WI38 (cell line): Measurements from ENCODE around the gene MIEF1.
"Not testable (repeated sequence)": the region's sequence is repeated elsewhere in the genome, so short reads cannot be mapped to it uniquely, and the experiment has no call there.

ENCODE experiments used
- H3K4me3 ChIP-seq: 2 replicates; pipeline ENCODE4 v1.5.1; 2011; ENCODE audit warnings: low read depth, mild to moderate bottlenecking, control low read depth, low read length
- CTCF ChIP-seq: IDR thresholded peaks from 2 replicates; pipeline ENCODE4 v1.5.1; 2012; ENCODE audit warnings: low read depth, mild to moderate bottlenecking, control low read depth, low read length

MIEF1 gene

DNA sequence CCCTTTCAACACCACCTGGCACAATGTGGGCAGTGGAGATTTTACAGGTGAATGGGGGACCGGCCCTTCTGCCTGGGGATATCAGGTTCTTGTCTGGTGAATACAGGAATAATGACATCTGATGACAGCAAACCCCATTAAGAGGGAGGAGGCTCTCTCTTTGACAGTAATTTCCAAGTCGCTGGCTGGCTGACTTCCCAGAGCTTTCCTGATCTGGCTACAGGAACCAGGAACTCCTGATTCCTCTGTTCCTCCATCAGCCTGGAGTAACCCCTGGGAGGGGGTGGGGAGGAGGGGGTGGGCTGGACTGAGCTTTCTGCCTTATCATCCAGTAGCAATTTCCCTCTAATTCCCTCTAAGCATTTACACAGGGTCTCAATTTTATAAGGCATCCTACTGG lies 3.7 kb upstream of the MIEF1 start:
- H3K4me3 ChIP-seq = no peak overlapping the region
- TF ChIP-seq CTCF = no peak

DNA sequence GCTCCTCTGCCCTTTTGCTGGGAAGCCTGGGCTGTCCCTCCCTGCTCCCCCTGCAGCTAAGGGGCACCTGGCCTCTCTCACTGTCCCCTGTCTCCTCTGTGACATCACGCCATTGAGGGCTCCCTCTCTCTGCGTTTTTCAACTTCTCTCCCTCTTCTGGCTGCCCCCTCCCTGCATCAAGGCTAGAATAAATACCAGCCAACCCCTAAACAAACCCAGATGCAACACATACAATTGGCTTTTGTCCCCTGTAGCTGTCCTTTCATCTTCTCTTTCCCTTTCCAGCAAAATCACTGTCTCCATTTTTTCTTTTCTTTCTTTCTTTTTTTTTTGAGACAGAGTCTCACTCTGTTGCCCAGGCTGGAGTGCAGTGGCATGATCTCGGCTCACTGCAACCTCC lies 3.3 kb upstream of the MIEF1 start:
- TF ChIP-seq CTCF = no peak
- no peak overlapping the region for H3K4me3 ChIP-seq

DNA sequence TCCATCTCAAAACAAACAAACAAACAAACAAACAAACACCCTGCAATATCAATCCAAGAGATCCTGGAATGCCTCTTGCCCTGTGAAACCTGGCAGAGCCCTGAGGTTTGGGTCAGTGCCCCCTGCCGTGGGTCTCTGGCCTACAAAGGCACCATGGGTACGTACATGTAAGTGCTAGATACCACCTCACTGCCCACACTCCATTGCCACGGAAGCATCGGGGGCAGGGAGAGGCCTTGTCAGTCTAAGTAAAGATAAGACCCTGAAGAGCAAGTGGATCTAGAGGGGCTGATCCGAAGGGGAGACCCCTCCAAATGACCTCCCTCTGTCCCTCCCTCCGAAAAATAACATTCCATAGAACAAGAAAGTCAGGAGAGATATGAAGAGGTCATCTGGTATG lies 2.0 kb upstream of the MIEF1 start:
- H3K4me3 ChIP-seq = no peak overlapping the region
- TF ChIP-seq CTCF = no peak

DNA sequence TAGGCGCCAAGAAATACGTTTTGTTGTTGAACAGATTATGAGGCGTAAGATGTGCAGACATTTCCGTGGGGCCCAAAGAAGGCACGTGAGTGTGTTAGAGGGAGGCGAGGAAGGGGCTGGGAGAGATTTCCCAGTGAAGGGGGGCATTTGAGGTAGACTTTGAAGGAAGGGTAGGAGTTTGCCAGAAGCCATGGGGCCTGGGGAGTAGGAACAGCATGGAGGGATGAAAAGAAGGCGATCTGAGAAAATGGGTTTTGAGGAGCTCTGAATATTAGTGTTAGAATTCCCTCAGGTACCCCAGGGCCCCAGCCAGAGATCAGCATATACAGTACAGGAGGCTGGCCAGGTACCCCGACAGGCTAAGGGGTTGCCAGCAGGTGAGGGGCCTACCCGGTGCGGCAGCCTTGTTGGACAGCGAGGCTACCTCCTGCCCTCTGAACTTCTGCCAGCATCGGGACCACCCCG lies 414 bp upstream of the MIEF1 start:
- peak overlapping the region; percentile 72 for H3K4me3 ChIP-seq
- no peak for TF ChIP-seq CTCF

- no peak for TF ChIP-seq CTCF
- H3K4me3 ChIP-seq = peak overlapping the region; percentile 72
Observed at GRCh38 chr22:39502789-39503409, 809 bp downstream of the MIEF1 start.

DNA sequence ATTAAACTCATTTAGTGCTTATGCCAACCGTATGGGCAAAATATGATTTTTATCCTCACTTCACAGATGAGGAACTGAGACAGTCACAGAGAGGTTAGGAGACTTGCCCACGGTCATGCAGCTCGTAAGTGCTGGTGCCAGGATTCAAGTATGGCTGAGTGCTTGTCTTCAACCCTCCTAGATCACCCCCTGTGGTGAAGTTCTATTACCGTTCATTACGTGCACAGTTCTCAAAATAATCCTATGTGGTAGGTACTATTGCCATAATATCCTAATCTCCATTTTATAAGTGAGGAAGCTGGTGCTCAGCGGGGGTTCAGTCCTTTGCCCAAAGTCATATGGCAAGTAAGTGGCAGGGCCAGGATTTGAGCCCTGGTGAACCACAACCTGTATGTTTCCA lies 1.5 kb downstream of the MIEF1 start:
- TF ChIP-seq CTCF = no peak
- H3K4me3 ChIP-seq = peak overlapping the region; percentile 72

GRCh38 chr22:39504071-39504470 lies 2.0 kb downstream of the MIEF1 start:
- TF ChIP-seq CTCF = no peak
- no peak overlapping the region for H3K4me3 ChIP-seq

DNA sequence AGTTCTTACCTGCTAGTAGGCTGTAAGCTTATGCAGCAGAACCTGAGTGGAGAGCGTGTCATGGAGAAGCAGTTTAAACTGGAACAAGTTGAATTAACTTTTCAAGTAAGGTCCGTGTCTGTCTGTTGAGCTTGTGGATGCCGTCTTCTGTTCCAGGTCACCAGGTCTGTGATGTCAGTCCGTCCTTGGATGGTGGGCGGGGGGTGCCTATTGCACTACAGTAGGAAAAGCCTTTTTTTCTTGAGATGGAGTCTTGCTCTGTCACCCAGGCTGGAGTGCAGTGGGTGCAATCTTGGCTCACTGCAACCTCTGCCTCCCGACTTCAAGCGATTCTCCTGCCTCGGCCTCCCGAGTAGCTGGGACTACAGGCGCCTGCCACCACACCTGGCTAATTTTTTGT lies 4.9 kb downstream of the MIEF1 start:
- not testable (repeated sequence) for H3K4me3 ChIP-seq
